Measurements from ENCODE around the gene KLHL17. TPM values are rescaled to one million over a fixed set of nuclear protein-coding genes. Genes with fewer than 3 reads are reported as not detected.

KLHL17 gene
- total and polyA plus RNA-seq, 10 of the 15 experiments (the other 5 are each of a cell fraction or from before 2014, with no cell fraction given) = 0.03 to 30.6 (median 5.3) TPM

DNA sequence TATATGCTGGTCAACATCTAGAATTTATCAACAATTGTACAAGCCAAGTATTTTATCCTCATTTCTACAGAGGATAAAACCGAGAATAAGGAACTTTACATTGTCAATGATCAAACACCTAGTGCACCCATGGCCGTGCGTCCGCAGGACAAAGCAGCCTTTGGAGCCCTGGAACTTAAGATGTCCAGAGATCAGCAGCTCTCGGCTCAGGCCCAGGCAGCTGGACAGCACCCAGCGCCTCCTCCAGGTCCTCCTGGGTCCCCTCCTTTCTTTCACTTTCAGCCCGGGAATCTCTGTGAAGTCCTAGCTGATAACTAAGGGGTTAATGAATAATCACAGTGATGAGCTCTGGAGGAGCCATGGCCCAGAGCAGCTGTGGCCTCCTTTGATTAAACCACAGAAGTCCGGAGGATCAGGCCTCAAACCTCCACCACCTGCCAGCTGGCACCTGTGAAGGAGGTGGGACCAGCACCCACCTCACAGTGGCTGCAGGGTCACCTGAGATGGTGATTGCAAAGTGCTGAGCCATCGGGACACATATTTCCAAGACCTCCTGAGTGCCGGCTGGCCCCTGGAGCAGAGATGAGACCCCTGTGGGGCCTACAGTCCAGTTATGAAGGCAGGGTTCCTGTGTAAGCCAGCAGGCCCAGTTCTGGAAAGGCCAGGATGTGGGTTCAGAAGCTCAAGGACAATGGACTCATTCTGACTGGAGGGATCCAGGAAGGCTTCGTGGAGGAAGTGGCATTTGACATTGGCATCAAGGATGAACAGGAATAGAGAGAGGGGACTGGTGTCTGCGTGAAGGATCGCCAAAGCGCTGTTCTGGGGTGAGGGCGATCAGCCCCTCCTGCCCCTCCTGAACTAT is 48.3 kb upstream of the KLHL17 start:
- H3K27me3 ChIP-seq (replicated peaks in 1 of 2; ENCODE audit: control insufficient read depth in 2 of 2, insufficient read depth in 2 of 2, low read length in 1 of 2) = no peaks in the 10 kb centered on the region; a peak in 2 of 4 replicates
- no peak overlapping the region for H3K9ac ChIP-seq (ENCODE audit: control insufficient read depth, insufficient read depth, low read length)
- CTCF ChIA-PET = no interaction called here
- SMC1A ChIA-PET (ENCODE audit: uncharacterized antibody, unreplicated experiment) = no interaction called here
- H3K4me3 ChIP-seq = no peak overlapping the region
- no peaks in the 10 kb centered on the region for H3K36me3 ChIP-seq (ENCODE audit: control insufficient read depth in 2 of 2, insufficient read depth in 2 of 2, low read length in 1 of 2)
- H3K4me2 ChIP-seq (ENCODE audit: control insufficient read depth, insufficient read depth) = no peak overlapping the region
- POLR2A ChIA-PET = no interaction called here
- H3K79me2 ChIP-seq (ENCODE audit: control insufficient read depth, insufficient read depth, low read length) = no peaks in the 10 kb centered on the region
- TF ChIP-seq SMC3 (IDR thresholded peaks at IDR 0.05; ENCODE audit: borderline replicate concordance, low read length) (no peak), ZNF217 (IDR thresholded peaks at IDR 0.05) (no peak), EP300 (IDR thresholded peaks at IDR 0.05; ENCODE audit: borderline replicate concordance in 1 of 2, control insufficient read depth in 1 of 2, low read depth in 2 of 2, low read length in 2 of 2) (no peak), TCF3 (IDR thresholded peaks at IDR 0.05; ENCODE audit: borderline replicate concordance, insufficient read depth, low read depth, low read length) (no peak), GABPA (IDR thresholded peaks at IDR 0.05; ENCODE audit: low read depth) (no peak)
- TF ChIP-seq, protein P1, sequence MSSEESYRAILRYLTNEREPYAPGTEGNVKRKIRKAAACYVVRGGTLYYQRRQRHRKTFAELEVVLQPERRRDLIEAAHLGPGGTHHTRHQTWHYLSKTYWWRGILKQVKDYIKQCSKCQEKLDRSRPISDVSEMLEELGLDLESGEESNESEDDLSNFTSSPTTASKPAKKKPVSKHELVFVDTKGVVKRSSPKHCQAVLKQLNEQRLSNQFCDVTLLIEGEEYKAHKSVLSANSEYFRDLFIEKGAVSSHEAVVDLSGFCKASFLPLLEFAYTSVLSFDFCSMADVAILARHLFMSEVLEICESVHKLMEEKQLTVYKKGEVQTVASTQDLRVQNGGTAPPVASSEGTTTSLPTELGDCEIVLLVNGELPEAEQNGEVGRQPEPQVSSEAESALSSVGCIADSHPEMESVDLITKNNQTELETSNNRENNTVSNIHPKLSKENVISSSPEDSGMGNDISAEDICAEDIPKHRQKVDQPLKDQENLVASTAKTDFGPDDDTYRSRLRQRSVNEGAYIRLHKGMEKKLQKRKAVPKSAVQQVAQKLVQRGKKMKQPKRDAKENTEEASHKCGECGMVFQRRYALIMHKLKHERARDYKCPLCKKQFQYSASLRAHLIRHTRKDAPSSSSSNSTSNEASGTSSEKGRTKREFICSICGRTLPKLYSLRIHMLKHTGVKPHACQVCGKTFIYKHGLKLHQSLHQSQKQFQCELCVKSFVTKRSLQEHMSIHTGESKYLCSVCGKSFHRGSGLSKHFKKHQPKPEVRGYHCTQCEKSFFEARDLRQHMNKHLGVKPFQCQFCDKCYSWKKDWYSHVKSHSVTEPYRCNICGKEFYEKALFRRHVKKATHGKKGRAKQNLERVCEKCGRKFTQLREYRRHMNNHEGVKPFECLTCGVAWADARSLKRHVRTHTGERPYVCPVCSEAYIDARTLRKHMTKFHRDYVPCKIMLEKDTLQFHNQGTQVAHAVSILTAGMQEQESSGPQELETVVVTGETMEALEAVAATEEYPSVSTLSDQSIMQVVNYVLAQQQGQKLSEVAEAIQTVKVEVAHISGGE (CRISPR knock-in tag; IDR thresholded peaks at IDR 0.05) = no peak
- TF ChIP-seq, protein P2, sequence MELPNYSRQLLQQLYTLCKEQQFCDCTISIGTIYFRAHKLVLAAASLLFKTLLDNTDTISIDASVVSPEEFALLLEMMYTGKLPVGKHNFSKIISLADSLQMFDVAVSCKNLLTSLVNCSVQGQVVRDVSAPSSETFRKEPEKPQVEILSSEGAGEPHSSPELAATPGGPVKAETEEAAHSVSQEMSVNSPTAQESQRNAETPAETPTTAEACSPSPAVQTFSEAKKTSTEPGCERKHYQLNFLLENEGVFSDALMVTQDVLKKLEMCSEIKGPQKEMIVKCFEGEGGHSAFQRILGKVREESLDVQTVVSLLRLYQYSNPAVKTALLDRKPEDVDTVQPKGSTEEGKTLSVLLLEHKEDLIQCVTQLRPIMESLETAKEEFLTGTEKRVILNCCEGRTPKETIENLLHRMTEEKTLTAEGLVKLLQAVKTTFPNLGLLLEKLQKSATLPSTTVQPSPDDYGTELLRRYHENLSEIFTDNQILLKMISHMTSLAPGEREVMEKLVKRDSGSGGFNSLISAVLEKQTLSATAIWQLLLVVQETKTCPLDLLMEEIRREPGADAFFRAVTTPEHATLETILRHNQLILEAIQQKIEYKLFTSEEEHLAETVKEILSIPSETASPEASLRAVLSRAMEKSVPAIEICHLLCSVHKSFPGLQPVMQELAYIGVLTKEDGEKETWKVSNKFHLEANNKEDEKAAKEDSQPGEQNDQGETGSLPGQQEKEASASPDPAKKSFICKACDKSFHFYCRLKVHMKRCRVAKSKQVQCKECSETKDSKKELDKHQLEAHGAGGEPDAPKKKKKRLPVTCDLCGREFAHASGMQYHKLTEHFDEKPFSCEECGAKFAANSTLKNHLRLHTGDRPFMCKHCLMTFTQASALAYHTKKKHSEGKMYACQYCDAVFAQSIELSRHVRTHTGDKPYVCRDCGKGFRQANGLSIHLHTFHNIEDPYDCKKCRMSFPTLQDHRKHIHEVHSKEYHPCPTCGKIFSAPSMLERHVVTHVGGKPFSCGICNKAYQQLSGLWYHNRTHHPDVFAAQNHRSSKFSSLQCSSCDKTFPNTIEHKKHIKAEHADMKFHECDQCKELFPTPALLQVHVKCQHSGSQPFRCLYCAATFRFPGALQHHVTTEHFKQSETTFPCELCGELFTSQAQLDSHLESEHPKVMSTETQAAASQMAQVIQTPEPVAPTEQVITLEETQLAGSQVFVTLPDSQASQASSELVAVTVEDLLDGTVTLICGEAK (IDR thresholded peaks at IDR 0.05; ENCODE audit: borderline replicate concordance) = no peak
- in situ Hi-C loops (cut with MboI) = no loop called here
- H2AFZ ChIP-seq (ENCODE audit: control insufficient read depth, low read depth, low read length) = no peak overlapping the region
- RAD21 ChIA-PET (ENCODE audit: unreplicated experiment) = no interaction called here
- no peak overlapping the region for H3K27ac ChIP-seq (ENCODE audit: control insufficient read depth, insufficient read depth)
- FAIRE-seq = no peak
- 34% methylated on average over 15 of the region's 15 CpGs for WGBS (ENCODE audit: insufficient coverage, insufficient replicate concordance, low lambda C conversion rate, missing lambda C conversion rate)
- H3K4me1 ChIP-seq (ENCODE audit: control insufficient read depth, insufficient read depth, low read length) = no peaks in the 10 kb centered on the region
- no peaks in the 10 kb centered on the region for H3K9me3 ChIP-seq (replicated peaks; ENCODE audit: control insufficient read depth, insufficient read depth, low read length)
- intact Hi-C loops (cut with micrococcal nuclease; ENCODE audit: unreplicated experiment) = no loop called here
- H4K20me1 ChIP-seq (ENCODE audit: control insufficient read depth, insufficient read depth) = no peaks in the 10 kb centered on the region; the same call in 1 of the 2 replicates
- no TSS peak for BruUV-seq (replicated peaks)
- DNase-seq (ENCODE audit: low read depth, low spot score) = no peak
- no peak for ATAC-seq
